Nephron (organoid): ENCODE data around the gene KLC3.

ENCODE experiments used
- H3K27ac Mint-ChIP-seq, 3 experiments: 2 replicates each; pipeline ENCODE4 v1.8.0; 2020; ENCODE audit warnings: mixed read lengths in 3 of 3, mild to moderate bottlenecking in 2 of 3, moderate library complexity in 1 of 3
- H3K27me3 Mint-ChIP-seq: 2 replicates; pipeline ENCODE4 v1.8.0; 2021; ENCODE audit warnings: low read depth, mild to moderate bottlenecking, moderate library complexity, mixed read lengths
- H3K36me3 Mint-ChIP-seq: 2 replicates; pipeline ENCODE4 v1.8.0; 2020; ENCODE audit warnings: low read depth, mixed read lengths
- H3K4me1 Mint-ChIP-seq: 2 replicates; pipeline ENCODE4 v1.8.0; 2020; ENCODE audit warnings: mixed read lengths
- H3K4me3 Mint-ChIP-seq, 3 experiments: 2 replicates each; pipeline ENCODE4 v1.8.0; 2020; ENCODE audit warnings: mild to moderate bottlenecking in 3 of 3, mixed read lengths in 3 of 3, moderate library complexity in 2 of 3
- H3K9me3 Mint-ChIP-seq: 2 replicates; pipeline ENCODE4 v1.8.0; 2020; ENCODE audit warnings: mixed read lengths
- CTCF ChIP-seq, 3 experiments: fragments of 200-600 bp; sonication (generic); IDR thresholded peaks; one replicate each; pipeline ENCODE4 v1.5.0; 2021; ENCODE audit warnings: antibody characterized with exemption in 3 of 3; ENCODE audit not compliant: unreplicated experiment in 3 of 3

Gene KLC3

GRCh38 chr19:45296355-45296754 is 44.2 kb upstream of the KLC3 start:
- H3K36me3 Mint-ChIP-seq: peaks cover 77% of the 10 kb centered on the region

GRCh38 chr19:45297674-45298073 is 42.9 kb upstream of the KLC3 start:
- Mint-ChIP-seq H3K36me3 (peaks cover 69% of the 10 kb centered on the region), H3K27ac (no peak overlapping the region), H3K9me3 (peaks cover 2% of the 10 kb centered on the region), H3K4me1 (no peaks in the 10 kb centered on the region), H3K27me3 (no peaks in the 10 kb centered on the region), H3K4me3 (no peak overlapping the region)
- no peak for TF ChIP-seq CTCF (IDR thresholded peaks at IDR 0.05; ENCODE audit: unreplicated experiment in 3 of 3)

More at GRCh38 chr19:45296355-45296754, 44.2 kb upstream of the KLC3 start:
- Mint-ChIP-seq H3K4me1 (no peaks in the 10 kb centered on the region), H3K4me3 (no peak overlapping the region), H3K27ac (no peak overlapping the region), H3K9me3 (peaks cover 5% of the 10 kb centered on the region), H3K27me3 (no peaks in the 10 kb centered on the region)
- no peak for TF ChIP-seq CTCF (IDR thresholded peaks at IDR 0.05; ENCODE audit: unreplicated experiment in 3 of 3)

- TF ChIP-seq CTCF (IDR thresholded peaks at IDR 0.05; ENCODE audit: unreplicated experiment in 3 of 3): no peak
- Mint-ChIP-seq H3K27ac (no peak overlapping the region), H3K27me3 (no peaks in the 10 kb centered on the region), H3K36me3 (peaks cover 65% of the 10 kb centered on the region), H3K9me3 (no peaks in the 10 kb centered on the region), H3K4me3 (no peak overlapping the region), H3K4me1 (no peaks in the 10 kb centered on the region)
Measured at GRCh38 chr19:45298264-45298663, 42.3 kb upstream of the KLC3 start.

- H3K27ac Mint-ChIP-seq: no peak overlapping the region
- no peaks in the 10 kb centered on the region for H3K9me3 Mint-ChIP-seq
- H3K4me3 Mint-ChIP-seq: no peak overlapping the region
- H3K4me1 Mint-ChIP-seq: peaks cover 3% of the 10 kb centered on the region
- no peak for TF ChIP-seq CTCF (IDR thresholded peaks at IDR 0.05; ENCODE audit: unreplicated experiment in 3 of 3)
- H3K27me3 Mint-ChIP-seq: no peaks in the 10 kb centered on the region
- H3K36me3 Mint-ChIP-seq: peaks cover 57% of the 10 kb centered on the region
Measured at GRCh38 chr19:45299719-45300118, 40.8 kb upstream of the KLC3 start.

GRCh38 chr19:45302416-45302815 is 38.1 kb upstream of the KLC3 start:
- no peak for TF ChIP-seq CTCF (IDR thresholded peaks at IDR 0.05; ENCODE audit: unreplicated experiment in 3 of 3)
- H3K9me3 Mint-ChIP-seq: no peaks in the 10 kb centered on the region
- H3K4me3 Mint-ChIP-seq: no peak overlapping the region
- peaks cover 18% of the 10 kb centered on the region for H3K4me1 Mint-ChIP-seq
- H3K27ac Mint-ChIP-seq: no peak overlapping the region
- H3K27me3 Mint-ChIP-seq: no peaks in the 10 kb centered on the region
- peaks cover 34% of the 10 kb centered on the region for H3K36me3 Mint-ChIP-seq

- Mint-ChIP-seq H3K36me3 (peaks cover 29% of the 10 kb centered on the region), H3K4me1 (peaks cover 18% of the 10 kb centered on the region), H3K4me3 (no peak overlapping the region), H3K27me3 (no peaks in the 10 kb centered on the region), H3K9me3 (no peaks in the 10 kb centered on the region), H3K27ac (no peak overlapping the region)
- no peak for TF ChIP-seq CTCF (IDR thresholded peaks at IDR 0.05; ENCODE audit: unreplicated experiment in 3 of 3)
Measured at GRCh38 chr19:45303269-45304060, 37.1 kb upstream of the KLC3 start.
